PFSK-1 (cell line): ENCODE measurements around the gene RFT1.
A peak's percentile ranks its signal among the peaks of the same experiment; 100 is the strongest.

Experiments
- FOXP2 ChIP-seq: optimal IDR thresholded peaks from 2 replicates; pipeline ENCODE3; 2011; ENCODE audit warnings: borderline replicate concordance, control low read depth, inconsistent platforms; ENCODE audit not compliant: insufficient read depth; ENCODE audit errors: extremely low read length, extremely low read depth
- POLR2AphosphoS5 ChIP-seq: IDR thresholded peaks from 2 replicates; pipeline ENCODE4 v1.6.1; 2012; ENCODE audit warnings: low read depth, mild to moderate bottlenecking, control low read depth, low read length, moderate library complexity
- REST ChIP-seq, 2 experiments: IDR thresholded peaks; 2 replicates each; pipeline versions ENCODE4 v1.6.1 to v1.8.0; 2011 to 2012; ENCODE audit warnings: low read depth in 2 of 2, low read length in 2 of 2, control low read depth in 1 of 2, inconsistent platforms in 1 of 2, mild to moderate bottlenecking in 1 of 2, moderate library complexity in 1 of 2; ENCODE audit not compliant: insufficient read depth in 1 of 2
- SIN3A ChIP-seq: IDR thresholded peaks from 2 replicates; pipeline ENCODE4 v1.6.1; 2012; ENCODE audit warnings: mild to moderate bottlenecking, low read length, moderate library complexity, borderline replicate concordance; ENCODE audit not compliant: insufficient read depth
- TAF1 ChIP-seq: IDR thresholded peaks from 2 replicates; pipeline ENCODE4 v1.6.1; 2012; ENCODE audit warnings: low read length, control low read depth, borderline replicate concordance; ENCODE audit not compliant: insufficient read depth

The RFT1 gene

GRCh38 chr3:53073553-53074365 lies 56.5 kb downstream of the RFT1 start:
- TF ChIP-seq REST (IDR thresholded peaks at IDR 0.05; ENCODE audit: insufficient read depth in 1 of 2, low read depth in 2 of 2, low read length in 2 of 2) (no peak), FOXP2 (no peak), SIN3A (no peak), TAF1 (no peak), POLR2AphosphoS5 (no peak)

GRCh38 chr3:53072653-53073552 lies 57.3 kb downstream of the RFT1 start:
- TF ChIP-seq FOXP2 (peak; percentile 59), REST (IDR thresholded peaks at IDR 0.05; ENCODE audit: insufficient read depth in 1 of 2, low read depth in 2 of 2, low read length in 2 of 2) (no peak)

- TF ChIP-seq FOXP2: no peak
- TF ChIP-seq POLR2AphosphoS5: no peak
- TF ChIP-seq SIN3A: no peak
- no peak for TF ChIP-seq TAF1
- no peak for TF ChIP-seq REST (IDR thresholded peaks at IDR 0.05; ENCODE audit: insufficient read depth in 1 of 2, low read depth in 2 of 2, low read length in 2 of 2)
Observed at GRCh38 chr3:53071882-53072431, 58.3 kb downstream of the RFT1 start.

GRCh38 chr3:53069422-53070068 lies 60.7 kb downstream of the RFT1 start:
- TF ChIP-seq SIN3A (no peak), REST (IDR thresholded peaks at IDR 0.05; ENCODE audit: insufficient read depth in 1 of 2, low read depth in 2 of 2, low read length in 2 of 2) (no peak), POLR2AphosphoS5 (no peak), TAF1 (no peak), FOXP2 (no peak)
